GM13976 (cell line): ENCODE data around the gene SAP25.

ENCODE experiments used
- DNase-seq: peaks from one replicate; pipeline ENCODE4 v3.0.0; 2012; ENCODE audit warnings: low spot score
- in situ Hi-C: fragments of 300-500 bp; cut with MboI; formaldehyde crosslinking; loops from one replicate; pipeline ENCODE4 v1.12.0; 2022; ENCODE audit warnings: low sequenced_read_pairs, mixed read lengths, inconsistent platforms; ENCODE audit not compliant: unreplicated experiment
- TF ChIP-seq, protein P1 (sequence below): IDR thresholded peaks from 2 replicates; pipeline ENCODE4 v1.5.1; 2012; ENCODE audit warnings: borderline replicate concordance, mild to moderate bottlenecking; ENCODE audit not compliant: insufficient read depth; ENCODE audit errors: extremely low read depth, missing control alignments, control extremely low read depth

The SAP25 gene

GRCh38 chr7:100599911-100600729 is 26.4 kb upstream of the SAP25 start:
- DNase-seq: no peak
- in situ Hi-C loops: no loop called here
- TF ChIP-seq, protein P1, sequence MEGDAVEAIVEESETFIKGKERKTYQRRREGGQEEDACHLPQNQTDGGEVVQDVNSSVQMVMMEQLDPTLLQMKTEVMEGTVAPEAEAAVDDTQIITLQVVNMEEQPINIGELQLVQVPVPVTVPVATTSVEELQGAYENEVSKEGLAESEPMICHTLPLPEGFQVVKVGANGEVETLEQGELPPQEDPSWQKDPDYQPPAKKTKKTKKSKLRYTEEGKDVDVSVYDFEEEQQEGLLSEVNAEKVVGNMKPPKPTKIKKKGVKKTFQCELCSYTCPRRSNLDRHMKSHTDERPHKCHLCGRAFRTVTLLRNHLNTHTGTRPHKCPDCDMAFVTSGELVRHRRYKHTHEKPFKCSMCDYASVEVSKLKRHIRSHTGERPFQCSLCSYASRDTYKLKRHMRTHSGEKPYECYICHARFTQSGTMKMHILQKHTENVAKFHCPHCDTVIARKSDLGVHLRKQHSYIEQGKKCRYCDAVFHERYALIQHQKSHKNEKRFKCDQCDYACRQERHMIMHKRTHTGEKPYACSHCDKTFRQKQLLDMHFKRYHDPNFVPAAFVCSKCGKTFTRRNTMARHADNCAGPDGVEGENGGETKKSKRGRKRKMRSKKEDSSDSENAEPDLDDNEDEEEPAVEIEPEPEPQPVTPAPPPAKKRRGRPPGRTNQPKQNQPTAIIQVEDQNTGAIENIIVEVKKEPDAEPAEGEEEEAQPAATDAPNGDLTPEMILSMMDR: no peak

DNA sequence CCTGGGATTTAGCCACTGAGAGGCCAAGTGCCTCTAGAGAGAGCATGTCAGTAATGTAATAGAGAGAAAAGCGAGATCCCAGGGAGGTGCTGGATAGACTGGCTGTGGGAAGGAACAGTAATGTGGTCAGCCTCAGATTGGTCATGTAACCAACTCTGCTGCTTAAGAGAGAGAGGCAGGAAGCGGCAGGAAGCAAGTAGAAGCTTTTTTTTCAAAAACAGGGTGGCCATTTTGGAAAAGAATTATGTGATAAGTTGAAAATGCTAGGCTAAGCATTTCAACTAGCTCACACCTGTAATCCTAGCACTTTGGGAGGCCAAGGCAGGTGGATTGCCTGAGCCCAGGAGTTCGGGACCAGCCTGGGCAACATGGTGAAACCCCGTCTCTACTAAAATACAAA is 24.7 kb upstream of the SAP25 start:
- no peak for DNase-seq
- TF ChIP-seq, protein P1: no peak
- in situ Hi-C loops: no loop called here

GRCh38 chr7:100595188-100595587 is 21.5 kb upstream of the SAP25 start:
- in situ Hi-C loops: no loop called here
- no peak for DNase-seq
- TF ChIP-seq, protein P1: no peak

DNA sequence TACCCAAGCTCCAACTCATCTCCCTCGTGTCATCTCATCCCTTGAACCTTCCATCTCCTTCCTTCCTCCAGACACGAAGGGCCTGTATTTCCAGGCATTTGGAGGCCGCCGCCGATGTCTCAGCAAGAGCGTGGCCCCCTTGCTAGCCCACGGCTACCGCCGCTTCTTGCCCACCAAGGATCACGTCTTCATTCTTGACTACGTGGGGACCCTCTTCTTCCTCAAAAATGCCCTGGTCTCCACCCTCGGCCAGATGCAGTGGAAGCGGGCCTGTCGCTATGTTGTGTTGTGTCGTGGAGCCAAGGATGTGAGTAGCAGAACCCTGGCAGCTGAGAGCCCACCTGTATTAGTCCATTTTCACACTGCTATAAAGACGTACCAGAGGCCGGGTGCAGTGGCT is 17.9 kb upstream of the SAP25 start:
- TF ChIP-seq, protein P1: no peak
- DNase-seq: no peak
- in situ Hi-C loops: no loop called here

DNA sequence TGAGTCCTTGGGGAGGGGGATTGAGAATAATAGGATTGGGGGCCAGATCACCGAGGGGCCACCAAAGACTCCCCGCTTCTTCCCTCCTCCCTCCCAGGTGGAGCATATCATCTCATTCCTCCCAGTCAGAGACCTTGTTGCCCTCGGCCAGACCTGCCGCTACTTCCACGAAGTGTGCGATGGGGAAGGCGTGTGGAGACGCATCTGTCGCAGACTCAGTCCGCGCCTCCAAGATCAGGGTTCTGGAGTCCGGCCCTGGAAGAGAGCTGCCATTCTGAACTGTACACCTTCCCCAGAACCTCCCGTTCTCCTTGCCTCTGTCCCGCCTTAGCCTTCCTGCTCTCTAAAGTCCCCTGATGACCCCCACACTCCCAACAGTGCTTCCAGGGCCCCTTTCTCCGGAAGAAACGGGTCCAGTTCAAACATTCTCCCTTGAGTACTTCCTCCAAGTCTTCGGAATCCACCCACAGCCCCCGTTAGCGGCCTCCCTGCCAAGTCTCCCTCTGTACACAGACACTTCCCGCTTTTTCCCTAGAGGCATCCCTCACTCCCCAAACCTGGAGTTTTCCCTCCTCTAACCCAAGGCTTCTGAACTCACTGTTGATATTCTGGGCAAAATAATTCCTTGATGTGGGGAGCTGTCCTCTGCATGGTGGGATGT is 16.5 kb upstream of the SAP25 start:
- TF ChIP-seq, protein P1: no peak
- DNase-seq: no peak
- in situ Hi-C loops: no loop called here

DNA sequence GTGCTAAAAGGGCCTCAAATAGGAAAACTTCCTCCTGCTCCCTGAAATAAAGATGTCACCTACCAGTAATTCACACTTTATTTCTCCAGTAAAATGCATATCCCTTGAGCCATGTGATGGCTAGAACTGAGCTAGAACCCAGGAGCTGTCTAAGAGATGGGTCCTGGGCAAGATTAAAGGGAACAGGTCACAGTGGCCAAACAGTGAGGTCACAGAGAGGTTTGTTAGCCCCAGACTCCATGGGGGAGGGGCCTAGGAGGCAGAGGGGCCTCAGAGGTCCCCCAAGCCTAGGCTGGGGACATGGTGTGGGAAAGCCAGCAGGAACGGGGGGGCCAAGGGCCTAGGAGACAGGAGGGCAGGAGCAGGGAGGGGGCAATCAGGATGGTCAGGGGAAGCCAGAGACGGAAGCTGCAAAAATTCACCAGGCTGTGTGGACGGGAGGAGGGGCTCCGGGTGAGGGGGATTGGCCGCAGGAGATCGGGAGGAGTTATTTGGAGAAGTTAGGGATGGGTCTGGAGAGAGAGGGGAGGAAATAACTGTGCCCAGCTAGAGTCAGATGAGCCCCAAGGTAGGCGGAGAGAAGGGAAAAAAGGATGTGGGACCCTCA is 15.7 kb upstream of the SAP25 start:
- in situ Hi-C loops: no loop called here
- TF ChIP-seq, protein P1: no peak
- no peak for DNase-seq
